ENCODE measurements around the gene THOP1. TPM values are rescaled to one million over a fixed set of nuclear protein-coding genes. Genes with fewer than 3 reads are reported as not detected.
"Not testable (repeated sequence)": the region's sequence is repeated elsewhere in the genome, so short reads cannot be mapped to it uniquely, and the experiment has no call there.

The THOP1 gene
- total RNA-seq, 1 donor from 2014 or later: 173 TPM

DNA sequence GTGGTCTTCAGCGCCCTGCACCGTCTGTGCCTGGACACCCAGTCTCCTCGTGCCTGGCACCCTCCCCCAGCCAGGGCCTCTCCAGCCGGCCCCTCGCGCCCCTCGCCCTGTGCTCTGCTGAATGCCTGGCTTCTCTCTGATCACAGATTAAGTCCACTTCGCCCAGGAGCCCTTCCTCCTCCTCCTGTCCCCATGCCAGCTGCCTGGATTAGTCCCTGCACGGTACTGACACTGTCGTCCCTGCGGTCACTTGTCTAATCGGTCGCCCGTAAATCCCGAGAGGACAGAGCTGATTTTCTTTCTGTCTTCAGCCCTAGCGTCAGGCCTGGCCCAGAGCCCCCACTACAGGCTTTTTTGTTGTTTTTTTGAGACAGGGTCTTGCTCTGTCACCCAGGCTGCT lies 6.6 kb downstream of the THOP1 start:
- H3K4me1 Mint-ChIP-seq: peaks cover 14% of the 10 kb centered on the region
- H3K36me3 Mint-ChIP-seq (ENCODE audit: low read depth): peaks cover 6% of the 10 kb centered on the region

DNA sequence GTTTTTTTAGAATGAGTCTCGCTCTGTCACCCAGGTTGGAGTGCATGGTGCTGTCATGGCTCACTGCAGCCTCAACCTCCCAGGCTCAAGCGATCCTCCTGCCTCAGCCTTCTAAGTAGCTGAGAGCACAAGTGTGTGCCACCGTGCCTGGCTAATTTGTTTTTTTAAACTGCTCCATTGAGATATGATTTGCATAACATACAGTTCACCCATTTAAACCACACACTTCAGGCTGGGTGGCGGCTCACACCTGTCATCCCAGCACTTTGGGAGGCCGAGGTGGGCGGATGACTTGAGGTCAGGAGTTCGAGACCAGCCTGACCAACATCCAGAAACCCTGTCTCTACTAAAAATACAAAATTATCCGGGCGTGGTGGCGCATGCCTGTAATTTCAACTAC lies 7.4 kb downstream of the THOP1 start:
- not testable (repeated sequence) for H3K9me3 Mint-ChIP-seq; DNase-seq (ENCODE audit: low read depth, low spot score); H3K4me3 Mint-ChIP-seq; H3K36me3 Mint-ChIP-seq (ENCODE audit: low read depth); H3K4me1 Mint-ChIP-seq; H3K27me3 Mint-ChIP-seq (ENCODE audit: low read depth); H3K27ac Mint-ChIP-seq (ENCODE audit: unreplicated experiment)

More for the DNA sequence above, 6.6 kb downstream of the THOP1 start:
- Mint-ChIP-seq H3K4me3 (peak overlapping the region; percentile 57), H3K27ac (ENCODE audit: unreplicated experiment) (no peak overlapping the region), H3K27me3 (ENCODE audit: low read depth) (no peaks in the 10 kb centered on the region), H3K9me3 (no peaks in the 10 kb centered on the region)
- TF ChIP-seq, protein P1, sequence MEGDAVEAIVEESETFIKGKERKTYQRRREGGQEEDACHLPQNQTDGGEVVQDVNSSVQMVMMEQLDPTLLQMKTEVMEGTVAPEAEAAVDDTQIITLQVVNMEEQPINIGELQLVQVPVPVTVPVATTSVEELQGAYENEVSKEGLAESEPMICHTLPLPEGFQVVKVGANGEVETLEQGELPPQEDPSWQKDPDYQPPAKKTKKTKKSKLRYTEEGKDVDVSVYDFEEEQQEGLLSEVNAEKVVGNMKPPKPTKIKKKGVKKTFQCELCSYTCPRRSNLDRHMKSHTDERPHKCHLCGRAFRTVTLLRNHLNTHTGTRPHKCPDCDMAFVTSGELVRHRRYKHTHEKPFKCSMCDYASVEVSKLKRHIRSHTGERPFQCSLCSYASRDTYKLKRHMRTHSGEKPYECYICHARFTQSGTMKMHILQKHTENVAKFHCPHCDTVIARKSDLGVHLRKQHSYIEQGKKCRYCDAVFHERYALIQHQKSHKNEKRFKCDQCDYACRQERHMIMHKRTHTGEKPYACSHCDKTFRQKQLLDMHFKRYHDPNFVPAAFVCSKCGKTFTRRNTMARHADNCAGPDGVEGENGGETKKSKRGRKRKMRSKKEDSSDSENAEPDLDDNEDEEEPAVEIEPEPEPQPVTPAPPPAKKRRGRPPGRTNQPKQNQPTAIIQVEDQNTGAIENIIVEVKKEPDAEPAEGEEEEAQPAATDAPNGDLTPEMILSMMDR (conservative IDR thresholded peaks at IDR 0.05): no peak
- no peak for DNase-seq (ENCODE audit: low read depth, low spot score)

DNA sequence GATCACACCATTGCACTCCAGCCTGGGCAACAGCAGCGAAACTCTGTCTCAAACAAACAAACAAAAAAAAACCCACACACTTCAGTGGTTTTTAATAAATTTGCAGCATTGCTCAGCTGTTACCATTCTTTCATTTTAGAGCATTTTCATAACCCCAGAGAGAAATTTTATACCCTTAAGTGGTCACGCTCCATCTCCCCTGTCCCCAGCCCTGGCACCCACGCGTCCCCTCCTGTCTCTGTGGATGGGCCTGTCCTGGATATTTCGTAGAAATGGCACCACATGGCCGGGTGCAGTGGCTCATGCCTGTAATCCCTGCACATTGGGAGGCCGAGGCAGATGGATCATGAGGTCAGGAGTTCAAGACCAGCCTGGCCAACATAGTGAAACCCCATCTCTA lies 7.8 kb downstream of the THOP1 start:
- DNase-seq (ENCODE audit: low read depth, low spot score): no peak
- H3K4me3 Mint-ChIP-seq: no peak overlapping the region
- no peak overlapping the region for H3K27ac Mint-ChIP-seq (ENCODE audit: unreplicated experiment)
- TF ChIP-seq, protein P1 (conservative IDR thresholded peaks at IDR 0.05): no peak
- H3K36me3 Mint-ChIP-seq (ENCODE audit: low read depth): peaks cover 6% of the 10 kb centered on the region
- no peaks in the 10 kb centered on the region for H3K9me3 Mint-ChIP-seq
- peaks cover 3% of the 10 kb centered on the region for H3K4me1 Mint-ChIP-seq
- H3K27me3 Mint-ChIP-seq (ENCODE audit: low read depth): no peaks in the 10 kb centered on the region

GRCh38 chr19:2793577-2793976 lies 8.3 kb downstream of the THOP1 start:
- no peaks in the 10 kb centered on the region for H3K4me1 Mint-ChIP-seq
- DNase-seq (ENCODE audit: low read depth, low spot score): no peak
- no peaks in the 10 kb centered on the region for H3K9me3 Mint-ChIP-seq
- no peak overlapping the region for H3K27ac Mint-ChIP-seq (ENCODE audit: unreplicated experiment)
- no peaks in the 10 kb centered on the region for H3K27me3 Mint-ChIP-seq (ENCODE audit: low read depth)
- TF ChIP-seq, protein P1 (conservative IDR thresholded peaks at IDR 0.05): no peak
- peaks cover 6% of the 10 kb centered on the region for H3K36me3 Mint-ChIP-seq (ENCODE audit: low read depth)
- no peak overlapping the region for H3K4me3 Mint-ChIP-seq

- Mint-ChIP-seq H3K36me3 (ENCODE audit: low read depth) (peaks cover 7% of the 10 kb centered on the region), H3K4me3 (no peak overlapping the region), H3K9me3 (no peaks in the 10 kb centered on the region), H3K4me1 (no peaks in the 10 kb centered on the region), H3K27ac (ENCODE audit: unreplicated experiment) (no peak overlapping the region), H3K27me3 (ENCODE audit: low read depth) (no peaks in the 10 kb centered on the region)
- TF ChIP-seq, protein P1 (conservative IDR thresholded peaks at IDR 0.05): no peak
- DNase-seq (ENCODE audit: low read depth, low spot score): no peak
These were observed 10.7 kb downstream of the THOP1 start for GRCh38 chr19:2795827-2796658.

DNA sequence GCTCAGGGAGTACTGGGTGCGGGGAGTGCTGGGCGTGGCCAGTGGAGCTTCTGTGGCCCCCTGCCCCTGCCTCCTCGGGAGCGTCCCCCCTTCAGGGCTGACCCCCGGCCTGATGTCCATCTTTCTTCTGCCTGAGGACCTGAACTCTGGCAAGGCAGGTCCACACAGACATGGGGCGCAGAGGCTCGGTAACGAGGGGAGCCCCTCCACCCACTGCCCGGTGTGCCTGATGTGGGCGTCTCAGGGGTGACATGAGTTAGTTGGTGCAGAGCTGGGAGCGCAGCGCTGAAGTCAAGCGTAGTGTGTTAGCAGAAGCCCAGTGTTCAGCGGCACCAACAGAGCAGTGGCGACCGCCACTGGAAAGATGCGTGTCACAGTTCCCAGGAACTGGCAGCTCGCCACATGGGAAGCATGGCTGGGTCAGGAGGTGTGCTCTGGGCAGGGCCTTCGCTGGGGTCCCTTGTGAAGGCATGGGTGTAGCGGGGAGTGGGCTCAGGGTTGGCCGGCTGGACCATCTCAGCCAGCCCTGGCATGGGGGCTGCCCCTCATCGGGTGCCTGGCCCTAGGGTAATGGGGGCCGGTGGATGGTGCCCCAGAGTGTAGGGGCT lies 11.5 kb downstream of the THOP1 start:
- no peak for DNase-seq (ENCODE audit: low read depth, low spot score)
- no peak overlapping the region for H3K4me3 Mint-ChIP-seq
- TF ChIP-seq, protein P1 (conservative IDR thresholded peaks at IDR 0.05): no peak
- no peaks in the 10 kb centered on the region for H3K27me3 Mint-ChIP-seq (ENCODE audit: low read depth)
- no peak overlapping the region for H3K27ac Mint-ChIP-seq (ENCODE audit: unreplicated experiment)
- no peaks in the 10 kb centered on the region for H3K4me1 Mint-ChIP-seq
- no peaks in the 10 kb centered on the region for H3K9me3 Mint-ChIP-seq
- peaks cover 8% of the 10 kb centered on the region for H3K36me3 Mint-ChIP-seq (ENCODE audit: low read depth)
